HL-60 (cell line): ENCODE measurements around the gene ZNF598.

Source experiments
- DNase-seq, 2 experiments: peaks; one replicate each; pipeline ENCODE4 v3.0.0-alpha.2; 2010 to 2020; ENCODE audit warnings: low read depth in 1 of 2, low spot score in 1 of 2
- H3K27ac ChIP-seq: fragments of 250-450 bp; sonication (Bioruptor Pico); replicated peaks from 2 replicates; pipeline ENCODE4 v1.5.1; 2020; ENCODE audit warnings: mild to moderate bottlenecking, moderate library complexity
- H3K27me3 ChIP-seq: fragments of 250-450 bp; sonication (Bioruptor Pico); 2 replicates; pipeline ENCODE4 v1.5.1; 2021; ENCODE audit warnings: mild to moderate bottlenecking, moderate library complexity; ENCODE audit not compliant: insufficient read depth, poor library complexity, severe bottlenecking
- H3K4me3 ChIP-seq: replicated peaks from 2 replicates; pipeline ENCODE4 v1.5.1; 2011; ENCODE audit warnings: mild to moderate bottlenecking, control low read depth, low read length; ENCODE audit not compliant: insufficient read depth
- GABPA ChIP-seq: IDR thresholded peaks from 2 replicates; pipeline ENCODE4 v1.6.1; 2012; ENCODE audit warnings: low read depth
- POLR2AphosphoS5 ChIP-seq: IDR thresholded peaks from 2 replicates; pipeline ENCODE4 v1.6.1; 2012; ENCODE audit warnings: low read depth
- SPI1 ChIP-seq: IDR thresholded peaks from 2 replicates; pipeline ENCODE4 v1.6.1; 2012; ENCODE audit warnings: low read depth, mild to moderate bottlenecking, borderline replicate concordance
- TF ChIP-seq, protein P1 (sequence below): IDR thresholded peaks from one replicate; pipeline ENCODE4 v1.5.1; 2011; ENCODE audit warnings: low read length, control low read depth, inconsistent platforms; ENCODE audit not compliant: insufficient read depth
- TF ChIP-seq, protein P2 (sequence below): IDR thresholded peaks from 2 replicates; pipeline ENCODE4 v1.6.1; 2012; ENCODE audit warnings: low read depth; ENCODE audit not compliant: insufficient replicate concordance

ZNF598 gene

GRCh38 chr16:1991588-1991947, 18.1 kb downstream of the ZNF598 start:
- TF ChIP-seq SPI1 (no peak), POLR2AphosphoS5 (no peak), GABPA (no peak)
- TF ChIP-seq, protein P1, sequence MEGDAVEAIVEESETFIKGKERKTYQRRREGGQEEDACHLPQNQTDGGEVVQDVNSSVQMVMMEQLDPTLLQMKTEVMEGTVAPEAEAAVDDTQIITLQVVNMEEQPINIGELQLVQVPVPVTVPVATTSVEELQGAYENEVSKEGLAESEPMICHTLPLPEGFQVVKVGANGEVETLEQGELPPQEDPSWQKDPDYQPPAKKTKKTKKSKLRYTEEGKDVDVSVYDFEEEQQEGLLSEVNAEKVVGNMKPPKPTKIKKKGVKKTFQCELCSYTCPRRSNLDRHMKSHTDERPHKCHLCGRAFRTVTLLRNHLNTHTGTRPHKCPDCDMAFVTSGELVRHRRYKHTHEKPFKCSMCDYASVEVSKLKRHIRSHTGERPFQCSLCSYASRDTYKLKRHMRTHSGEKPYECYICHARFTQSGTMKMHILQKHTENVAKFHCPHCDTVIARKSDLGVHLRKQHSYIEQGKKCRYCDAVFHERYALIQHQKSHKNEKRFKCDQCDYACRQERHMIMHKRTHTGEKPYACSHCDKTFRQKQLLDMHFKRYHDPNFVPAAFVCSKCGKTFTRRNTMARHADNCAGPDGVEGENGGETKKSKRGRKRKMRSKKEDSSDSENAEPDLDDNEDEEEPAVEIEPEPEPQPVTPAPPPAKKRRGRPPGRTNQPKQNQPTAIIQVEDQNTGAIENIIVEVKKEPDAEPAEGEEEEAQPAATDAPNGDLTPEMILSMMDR = no peak
- TF ChIP-seq, protein P2, sequence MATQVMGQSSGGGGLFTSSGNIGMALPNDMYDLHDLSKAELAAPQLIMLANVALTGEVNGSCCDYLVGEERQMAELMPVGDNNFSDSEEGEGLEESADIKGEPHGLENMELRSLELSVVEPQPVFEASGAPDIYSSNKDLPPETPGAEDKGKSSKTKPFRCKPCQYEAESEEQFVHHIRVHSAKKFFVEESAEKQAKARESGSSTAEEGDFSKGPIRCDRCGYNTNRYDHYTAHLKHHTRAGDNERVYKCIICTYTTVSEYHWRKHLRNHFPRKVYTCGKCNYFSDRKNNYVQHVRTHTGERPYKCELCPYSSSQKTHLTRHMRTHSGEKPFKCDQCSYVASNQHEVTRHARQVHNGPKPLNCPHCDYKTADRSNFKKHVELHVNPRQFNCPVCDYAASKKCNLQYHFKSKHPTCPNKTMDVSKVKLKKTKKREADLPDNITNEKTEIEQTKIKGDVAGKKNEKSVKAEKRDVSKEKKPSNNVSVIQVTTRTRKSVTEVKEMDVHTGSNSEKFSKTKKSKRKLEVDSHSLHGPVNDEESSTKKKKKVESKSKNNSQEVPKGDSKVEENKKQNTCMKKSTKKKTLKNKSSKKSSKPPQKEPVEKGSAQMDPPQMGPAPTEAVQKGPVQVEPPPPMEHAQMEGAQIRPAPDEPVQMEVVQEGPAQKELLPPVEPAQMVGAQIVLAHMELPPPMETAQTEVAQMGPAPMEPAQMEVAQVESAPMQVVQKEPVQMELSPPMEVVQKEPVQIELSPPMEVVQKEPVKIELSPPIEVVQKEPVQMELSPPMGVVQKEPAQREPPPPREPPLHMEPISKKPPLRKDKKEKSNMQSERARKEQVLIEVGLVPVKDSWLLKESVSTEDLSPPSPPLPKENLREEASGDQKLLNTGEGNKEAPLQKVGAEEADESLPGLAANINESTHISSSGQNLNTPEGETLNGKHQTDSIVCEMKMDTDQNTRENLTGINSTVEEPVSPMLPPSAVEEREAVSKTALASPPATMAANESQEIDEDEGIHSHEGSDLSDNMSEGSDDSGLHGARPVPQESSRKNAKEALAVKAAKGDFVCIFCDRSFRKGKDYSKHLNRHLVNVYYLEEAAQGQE = no peak
- no peak overlapping the region for H3K27ac ChIP-seq
- peaks cover 26% of the 10 kb centered on the region for H3K27me3 ChIP-seq
- DNase-seq = no peak
- H3K4me3 ChIP-seq = peak overlapping the region; percentile 29

DNA sequence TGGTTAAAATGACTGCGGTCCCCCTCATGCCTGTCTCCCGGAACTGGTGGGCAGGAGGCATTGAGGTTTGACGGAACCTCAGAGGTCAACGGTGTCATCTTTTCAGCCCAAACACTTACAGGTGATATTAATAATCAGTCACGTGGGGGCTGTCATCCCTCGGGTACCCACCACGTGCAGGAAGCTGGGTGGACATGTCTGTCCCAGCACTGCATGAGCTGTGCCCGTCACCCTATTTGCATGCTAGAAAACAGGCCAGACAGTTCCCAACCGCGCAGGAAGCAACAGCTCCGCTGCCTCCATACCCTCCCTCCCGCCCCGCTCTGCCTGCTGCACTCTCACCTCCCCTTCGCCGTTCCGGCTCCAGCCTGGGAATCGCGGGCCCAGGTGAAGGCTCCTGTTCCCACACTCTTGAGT, 18.5 kb downstream of the ZNF598 start:
- no peak overlapping the region for H3K4me3 ChIP-seq
- no peak for DNase-seq

GRCh38 chr16:1990351-1991134, 19.1 kb downstream of the ZNF598 start:
- Histone ChIP-seq H3K4me3 (no peak overlapping the region; the same call in 1 of the 2 replicates), H3K27ac (no peak overlapping the region), H3K27me3 (peaks cover 26% of the 10 kb centered on the region)
- TF ChIP-seq, protein P2 = no peak
- TF ChIP-seq, protein P1 = no peak
- TF ChIP-seq SPI1 (no peak), POLR2AphosphoS5 (no peak), GABPA (no peak)
- DNase-seq = no peak

More for the DNA sequence above, 18.5 kb downstream of the ZNF598 start:
- Histone ChIP-seq H3K27me3 (peaks cover 26% of the 10 kb centered on the region), H3K27ac (no peak overlapping the region)
- no peak for TF ChIP-seq POLR2AphosphoS5
- TF ChIP-seq, protein P1 = no peak
- TF ChIP-seq SPI1 = no peak
- no peak for TF ChIP-seq GABPA
- TF ChIP-seq, protein P2 = no peak
